GM12864 (cell line): ENCODE results near the gene GABRR3.
A peak's percentile ranks its signal among the peaks of the same experiment; 100 is the strongest.

ENCODE experiments used
- DNase-seq: peaks from one replicate; pipeline ENCODE4 v3.0.0-alpha.2; 2011; ENCODE audit warnings: low read depth
- H3K4me3 ChIP-seq: 2 replicates; pipeline ENCODE4 v1.5.1; 2011; ENCODE audit warnings: mild to moderate bottlenecking, low read depth, low read length, control low read depth
- CTCF ChIP-seq: IDR thresholded peaks from 2 replicates; pipeline ENCODE4 v1.5.1; 2011; ENCODE audit warnings: low read depth, mild to moderate bottlenecking, moderate library complexity, low read length, control low read depth, inconsistent platforms; ENCODE audit errors: missing control alignments

Gene GABRR3

GRCh38 chr3:97949743-97950142 lies 85.4 kb downstream of the GABRR3 start:
- no peak overlapping the region for H3K4me3 ChIP-seq
- no peak for TF ChIP-seq CTCF
- no peak for DNase-seq

- DNase-seq, result no peak
- no peak overlapping the region for H3K4me3 ChIP-seq
- TF ChIP-seq CTCF, result no peak
Measured at GRCh38 chr3:97949110-97949485, 86.0 kb downstream of the GABRR3 start.

- DNase-seq, result no peak
- no peak overlapping the region for H3K4me3 ChIP-seq
- TF ChIP-seq CTCF, result no peak
Measured at GRCh38 chr3:97948351-97949109, 86.6 kb downstream of the GABRR3 start.

- TF ChIP-seq CTCF, result no peak
- H3K4me3 ChIP-seq, result no peak overlapping the region
- DNase-seq, result no peak
Measured at GRCh38 chr3:97942801-97943546, 92.1 kb downstream of the GABRR3 start.

- DNase-seq, result no peak
- peak; percentile 5 for TF ChIP-seq CTCF
- H3K4me3 ChIP-seq, result no peak overlapping the region
Measured at GRCh38 chr3:97940034-97940433, 95.1 kb downstream of the GABRR3 start.

- H3K4me3 ChIP-seq, result no peak overlapping the region
- DNase-seq, result no peak
- TF ChIP-seq CTCF, result no peak
Measured at GRCh38 chr3:97939401-97939800, 95.7 kb downstream of the GABRR3 start.
